H9 (cell line): ENCODE measurements around the gene CDC6. TPM values are rescaled to one million over a fixed set of nuclear protein-coding genes. Genes with fewer than 3 reads are reported as not detected.

Experiments used
- DNase-seq: peaks from one replicate; pipeline ENCODE4 v3.0.0-alpha.2; 2017
- H2AFZ ChIP-seq: one replicate; pipeline ENCODE4 v1.6.1; 2013; ENCODE audit warnings: mild to moderate bottlenecking, low read length, control low read depth, moderate library complexity
- H2AK5ac ChIP-seq: 2 replicates; pipeline ENCODE4 v1.6.1; 2013; ENCODE audit warnings: low read length, control low read depth, mixed read lengths; ENCODE audit not compliant: insufficient read length
- H2BK120ac ChIP-seq: one replicate; pipeline ENCODE4 v1.6.1; 2013; ENCODE audit warnings: low read depth, mild to moderate bottlenecking, low read length, control low read depth, inconsistent platforms; ENCODE audit not compliant: poor library complexity, severe bottlenecking
- H2BK12ac ChIP-seq: 2 replicates; pipeline ENCODE4 v1.6.1; 2013; ENCODE audit warnings: low read length, control low read depth, mixed read lengths, low read depth; ENCODE audit not compliant: insufficient read length
- H2BK15ac ChIP-seq: 2 replicates; pipeline ENCODE4 v1.6.1; 2013; ENCODE audit warnings: low read depth, low read length, control low read depth
- H2BK20ac ChIP-seq: one replicate; pipeline ENCODE4 v1.6.1; 2013; ENCODE audit warnings: low read depth, mild to moderate bottlenecking, low read length, control low read depth, inconsistent platforms; ENCODE audit not compliant: poor library complexity, severe bottlenecking
- H2BK5ac ChIP-seq: 2 replicates; pipeline ENCODE4 v1.6.1; 2013; ENCODE audit warnings: low read length, control low read depth, mixed read lengths; ENCODE audit not compliant: insufficient read length
- H3K14ac ChIP-seq: 2 replicates; pipeline ENCODE4 v1.6.1; 2013; ENCODE audit warnings: low read length, control low read depth; ENCODE audit not compliant: insufficient read depth
- H3K18ac ChIP-seq: 2 replicates; pipeline ENCODE4 v1.6.1; 2013; ENCODE audit warnings: low read depth, mild to moderate bottlenecking, mixed read lengths, low read length, control low read depth; ENCODE audit not compliant: insufficient read length
- H3K23ac ChIP-seq: 2 replicates; pipeline ENCODE4 v1.6.1; 2013; ENCODE audit warnings: low read length, control low read depth, mixed read lengths, low read depth; ENCODE audit not compliant: insufficient read length
- H3K23me2 ChIP-seq: 2 replicates; pipeline ENCODE4 v1.6.1; 2013; ENCODE audit warnings: low read depth, mild to moderate bottlenecking, mixed read lengths, low read length, control low read depth; ENCODE audit not compliant: insufficient read length, poor library complexity, severe bottlenecking
- H3K27ac ChIP-seq: 2 replicates; pipeline ENCODE4 v1.5.1; 2013; ENCODE audit warnings: low read length, control low read depth, mixed read lengths, low read depth; ENCODE audit not compliant: insufficient read length
- H3K27me3 ChIP-seq: 2 replicates; pipeline ENCODE4 v1.6.1; 2013; ENCODE audit warnings: low read length, control low read depth, inconsistent platforms; ENCODE audit not compliant: insufficient read depth
- H3K4ac ChIP-seq: 2 replicates; pipeline ENCODE4 v1.6.1; 2013; ENCODE audit warnings: low read depth, mild to moderate bottlenecking, control low read depth, inconsistent platforms, low read length, moderate library complexity
- H3K4me1 ChIP-seq: 2 replicates; pipeline ENCODE4 v1.6.1; 2013; ENCODE audit warnings: low read length, control low read depth, inconsistent platforms; ENCODE audit not compliant: insufficient read depth
- H3K4me2 ChIP-seq: 2 replicates; pipeline ENCODE4 v1.6.1; 2013; ENCODE audit warnings: low read length, control low read depth, mixed read lengths; ENCODE audit not compliant: insufficient read length, insufficient read depth
- H3K56ac ChIP-seq: 2 replicates; pipeline ENCODE4 v1.6.1; 2013; ENCODE audit warnings: low read depth, mild to moderate bottlenecking, mixed read lengths, low read length, control low read depth; ENCODE audit not compliant: insufficient read length
- H3K79me1 ChIP-seq: 2 replicates; pipeline ENCODE4 v1.6.1; 2013; ENCODE audit warnings: low read depth, mild to moderate bottlenecking, moderate library complexity, low read length, control low read depth, inconsistent platforms; ENCODE audit not compliant: insufficient read depth, poor library complexity, severe bottlenecking
- H3K79me2 ChIP-seq: 2 replicates; pipeline ENCODE4 v1.6.1; 2013; ENCODE audit warnings: low read length, control low read depth, inconsistent platforms; ENCODE audit not compliant: insufficient read depth
- H3K9ac ChIP-seq: 2 replicates; pipeline ENCODE4 v1.6.1; 2013; ENCODE audit warnings: low read length, control low read depth, mixed read lengths; ENCODE audit not compliant: insufficient read length; ENCODE audit errors: extremely low read depth
- H3K9me3 ChIP-seq: one replicate; pipeline ENCODE4 v1.6.1; 2013; ENCODE audit warnings: low read depth, low read length, inconsistent platforms; ENCODE audit not compliant: control insufficient read depth
- H3T11ph ChIP-seq: one replicate; pipeline ENCODE4 v1.6.1; 2013; ENCODE audit warnings: mild to moderate bottlenecking, low read length, control low read depth, inconsistent platforms
- H4K20me1 ChIP-seq: one replicate; pipeline ENCODE4 v1.6.1; 2013; ENCODE audit not compliant: control insufficient read depth, insufficient read length, insufficient read depth
- H4K5ac ChIP-seq: 2 replicates; pipeline ENCODE4 v1.6.1; 2013; ENCODE audit warnings: low read depth, mild to moderate bottlenecking, mixed read lengths, low read length, control low read depth; ENCODE audit not compliant: insufficient read length
- H4K8ac ChIP-seq: replicated peaks from 2 replicates; pipeline ENCODE4 v1.6.1; 2013; ENCODE audit warnings: low read length, control low read depth, mixed read lengths, low read depth; ENCODE audit not compliant: insufficient read length
- H4K91ac ChIP-seq: 2 replicates; pipeline ENCODE4 v1.6.1; 2013; ENCODE audit warnings: low read depth, mild to moderate bottlenecking, moderate library complexity, mixed read lengths, low read length, control low read depth; ENCODE audit not compliant: insufficient read length
- H3K27ac Mint-ChIP-seq, 3 experiments: 2 replicates in 2 of 3; 3 replicates in 1 of 3; pipeline ENCODE4 v1.8.0; 2020 to 2021; ENCODE audit warnings: mixed read lengths in 3 of 3, mild to moderate bottlenecking in 1 of 3, moderate library complexity in 1 of 3
- H3K27me3 Mint-ChIP-seq: 2 replicates; pipeline ENCODE4 v1.8.0; 2021; ENCODE audit warnings: low read depth, mild to moderate bottlenecking, moderate library complexity, mixed read lengths
- H3K36me3 Mint-ChIP-seq, 3 experiments: 2 replicates in 2 of 3; 3 replicates in 1 of 3; pipeline ENCODE4 v1.8.0; 2020 to 2021; ENCODE audit warnings: low read depth in 3 of 3, mixed read lengths in 3 of 3; ENCODE audit not compliant: insufficient read depth in 1 of 3
- H3K4me1 Mint-ChIP-seq, 2 experiments: 2 replicates each; pipeline ENCODE4 v1.8.0; 2020; ENCODE audit warnings: mixed read lengths in 2 of 2
- H3K4me3 Mint-ChIP-seq, 2 experiments: 2 replicates in 1 of 2; 3 replicates in 1 of 2; pipeline ENCODE4 v1.8.0; 2020 to 2021; ENCODE audit warnings: mild to moderate bottlenecking in 2 of 2, mixed read lengths in 2 of 2, moderate library complexity in 1 of 2
- H3K9me3 Mint-ChIP-seq, 2 experiments: 2 replicates in 1 of 2; 3 replicates in 1 of 2; pipeline ENCODE4 v1.8.0; 2020; ENCODE audit warnings: mild to moderate bottlenecking in 2 of 2, mixed read lengths in 2 of 2, moderate library complexity in 1 of 2
- WGBS: extraction: QIAGEN DNeasy Blood & Tissue Kit; methylation state at CpG from one replicate; pipeline ENCODE4 v1.1.7; 2013; ENCODE audit warnings: missing lambda C conversion rate, low lambda C conversion rate, mixed read lengths; ENCODE audit not compliant: insufficient read length; ENCODE audit errors: extremely low coverage; 5-methylcytosine and 5-hydroxymethylcytosine counted together
- total RNA-seq: library from RNA; stranded (reverse); gene quantifications from 2 replicates; pipeline ENCODE4 v1.2.1, GENCODE V29; 2021
- TF ChIP-seq, protein P1 (sequence below): fragments of 200-600 bp; sonication (generic); conservative IDR thresholded peaks from 3 replicates; pipeline ENCODE4 v1.8.0; 2021; ENCODE audit warnings: antibody characterized with exemption, mild to moderate bottlenecking

CDC6 gene
- total RNA-seq, 1 experiment from 2014 or later, result 131 TPM

DNA sequence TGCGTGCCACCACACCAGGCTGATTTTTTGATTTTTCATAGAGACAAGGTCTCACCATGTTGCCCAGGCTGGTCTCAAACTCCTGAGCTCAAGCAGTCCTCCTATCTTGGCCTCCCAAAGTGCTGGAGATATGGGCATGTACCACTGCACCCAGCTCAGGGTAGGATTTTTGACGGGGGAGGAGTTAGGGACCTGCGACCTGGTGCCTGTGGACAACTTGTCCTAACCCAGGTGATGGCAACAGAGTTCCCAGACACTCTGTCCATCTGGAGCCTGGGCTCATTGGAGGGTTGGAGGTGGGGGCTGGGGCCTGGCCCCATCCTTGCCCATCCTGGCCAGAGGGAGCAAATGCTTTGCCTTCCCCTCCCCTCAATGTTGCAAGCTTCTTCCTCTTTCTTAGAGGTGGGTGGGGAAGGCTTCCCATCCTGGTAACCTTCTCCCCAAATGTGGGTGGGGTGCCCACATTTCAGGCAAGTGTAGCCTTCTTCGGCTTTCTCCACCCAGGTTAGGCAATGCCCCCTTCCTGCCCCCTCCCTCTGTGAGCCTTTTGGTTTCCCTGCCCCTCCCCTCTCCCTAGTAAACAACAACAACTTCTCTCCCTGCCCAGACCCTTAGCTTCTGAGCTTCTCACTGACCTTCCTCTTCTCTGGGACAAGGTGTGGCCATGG, 46.2 kb downstream of the CDC6 start:
- Mint-ChIP-seq H3K36me3 (peaks cover 6 to 8% (median 7%) of the 10 kb centered on the region in 3 experiments; a peak in 6 of 7 replicates), H3K27me3 (peaks cover 67% of the 10 kb centered on the region)
- no peak overlapping the region for H3K9ac ChIP-seq

More for the DNA sequence above, 46.2 kb downstream of the CDC6 start:
- Histone ChIP-seq H2AK5ac (no peak overlapping the region), H3K4me1 (peaks cover 2% of the 10 kb centered on the region; the same call in 1 of the 2 replicates), H3K14ac (no peak overlapping the region), H3K23ac (no peak overlapping the region), H4K20me1 (peaks cover 3% of the 10 kb centered on the region), H3T11ph (no peak overlapping the region), H4K8ac (no peak overlapping the region), H2BK20ac (no peak overlapping the region), H4K5ac (no peak overlapping the region), H2BK120ac (no peak overlapping the region), H2BK5ac (no peak overlapping the region), H3K4me2 (no peak overlapping the region), H3K27me3 (no peaks in the 10 kb centered on the region; the same call in 1 of the 2 replicates), H2BK12ac (no peak overlapping the region), H3K79me1 (no peaks in the 10 kb centered on the region), H3K56ac (no peak overlapping the region), H2AFZ (no peak overlapping the region), H3K79me2 (no peaks in the 10 kb centered on the region), H2BK15ac (no peak overlapping the region), H3K9me3 (no peaks in the 10 kb centered on the region), H3K27ac (no peak overlapping the region), H3K23me2 (no peaks in the 10 kb centered on the region), H3K18ac (no peak overlapping the region), H3K4ac (no peak overlapping the region), H4K91ac (no peak overlapping the region)
- Mint-ChIP-seq H3K9me3 (no peaks in the 10 kb centered on the region), H3K4me3 (no peak overlapping the region), H3K27ac (no peak overlapping the region), H3K4me1 (peaks cover 13 to 29% of the 10 kb centered on the region in 2 experiments)
- TF ChIP-seq, protein P1, sequence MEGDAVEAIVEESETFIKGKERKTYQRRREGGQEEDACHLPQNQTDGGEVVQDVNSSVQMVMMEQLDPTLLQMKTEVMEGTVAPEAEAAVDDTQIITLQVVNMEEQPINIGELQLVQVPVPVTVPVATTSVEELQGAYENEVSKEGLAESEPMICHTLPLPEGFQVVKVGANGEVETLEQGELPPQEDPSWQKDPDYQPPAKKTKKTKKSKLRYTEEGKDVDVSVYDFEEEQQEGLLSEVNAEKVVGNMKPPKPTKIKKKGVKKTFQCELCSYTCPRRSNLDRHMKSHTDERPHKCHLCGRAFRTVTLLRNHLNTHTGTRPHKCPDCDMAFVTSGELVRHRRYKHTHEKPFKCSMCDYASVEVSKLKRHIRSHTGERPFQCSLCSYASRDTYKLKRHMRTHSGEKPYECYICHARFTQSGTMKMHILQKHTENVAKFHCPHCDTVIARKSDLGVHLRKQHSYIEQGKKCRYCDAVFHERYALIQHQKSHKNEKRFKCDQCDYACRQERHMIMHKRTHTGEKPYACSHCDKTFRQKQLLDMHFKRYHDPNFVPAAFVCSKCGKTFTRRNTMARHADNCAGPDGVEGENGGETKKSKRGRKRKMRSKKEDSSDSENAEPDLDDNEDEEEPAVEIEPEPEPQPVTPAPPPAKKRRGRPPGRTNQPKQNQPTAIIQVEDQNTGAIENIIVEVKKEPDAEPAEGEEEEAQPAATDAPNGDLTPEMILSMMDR, result no peak
- WGBS, result no CpG with 5 or more reads among the region's 4 CpGs
- DNase-seq, result no peak
